NCI-H1694 (cell line): ENCODE measurements around the gene TOMM40L.
A peak's percentile ranks its signal among the peaks of the same experiment; 100 is the strongest.

Experiments used
- DNase-seq: peaks from one replicate; lab custom pipeline; 2025; lab: John Stamatoyannopoulos, UW

The TOMM40L gene

GRCh38 chr1:161197560-161198193 is 28.2 kb upstream of the TOMM40L start:
- no peak for DNase-seq

DNA sequence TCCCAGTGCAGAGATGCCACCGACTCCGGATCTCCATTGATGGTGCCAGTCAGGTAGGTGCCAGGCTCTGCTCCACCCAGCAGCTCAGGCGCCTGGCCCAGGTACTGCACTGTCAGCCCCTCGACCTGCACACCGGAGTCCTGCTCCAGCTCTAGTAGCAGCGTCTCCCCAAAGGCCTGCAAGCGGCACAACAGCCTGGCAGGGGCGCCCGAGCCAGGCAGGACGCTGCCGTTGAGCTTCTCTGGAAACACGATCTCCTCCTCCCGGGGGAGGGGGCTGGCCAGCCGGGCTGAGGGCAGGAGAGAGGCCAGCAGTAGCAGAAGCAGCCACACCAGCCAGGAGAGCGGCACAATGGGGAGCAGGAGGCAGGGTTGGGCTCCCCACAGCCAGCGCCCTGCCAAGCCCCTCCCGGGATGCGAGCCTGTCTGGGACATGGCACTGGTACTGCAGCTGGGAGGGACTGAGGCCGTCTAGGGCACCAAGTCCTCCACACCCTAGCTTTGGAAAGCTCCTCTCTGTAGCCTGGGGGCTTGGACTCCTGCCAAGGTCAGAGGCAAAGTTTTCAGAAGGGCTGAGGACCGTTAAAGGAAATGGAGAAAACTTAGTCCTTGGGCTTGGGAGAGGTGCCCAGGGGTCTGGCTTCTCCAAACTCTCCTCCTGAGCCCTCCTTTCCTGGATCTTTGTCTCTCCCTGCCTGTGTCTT is 27.5 kb upstream of the TOMM40L start:
- no peak for DNase-seq

GRCh38 chr1:161198897-161199431 is 26.9 kb upstream of the TOMM40L start, which contains the start of gene ADAMTS4:
Gene ADAMTS4, minus strand, starts transcription at chr1:161199054. Its CDS starts 427 bp downstream, at chr1:161198627.
- DNase-seq: peak; percentile 98

DNA sequence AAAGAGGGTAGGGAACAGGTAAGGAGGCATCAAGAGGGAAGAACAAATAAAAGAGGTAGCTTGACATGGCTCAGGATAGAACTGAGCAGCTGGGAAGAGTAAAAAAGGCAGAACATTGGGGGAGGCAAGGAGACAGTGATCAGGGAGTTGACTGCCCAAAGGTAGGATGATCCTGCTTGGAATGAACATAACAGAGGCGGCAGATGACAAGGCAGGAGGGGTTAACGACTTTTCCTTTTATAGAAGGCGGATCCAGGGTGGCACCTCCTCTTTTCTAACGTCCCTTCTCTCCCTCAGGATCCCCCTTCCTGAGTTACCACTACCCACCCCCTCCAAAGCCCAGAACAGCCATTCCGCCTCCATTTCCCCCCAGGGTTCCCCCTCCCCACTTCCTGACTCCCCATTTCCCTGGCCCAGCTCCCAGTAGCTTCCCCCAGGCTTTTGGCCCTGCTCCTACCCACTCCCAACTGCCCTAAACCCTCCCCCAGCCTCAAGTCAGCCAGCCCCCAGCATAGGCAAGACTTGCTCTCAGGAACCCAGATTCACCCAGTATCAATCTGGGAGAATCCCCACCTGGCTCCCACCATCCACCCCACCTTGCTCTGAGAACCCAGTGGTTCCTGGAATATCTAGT is 26.2 kb upstream of the TOMM40L start:
- no peak for DNase-seq

DNA sequence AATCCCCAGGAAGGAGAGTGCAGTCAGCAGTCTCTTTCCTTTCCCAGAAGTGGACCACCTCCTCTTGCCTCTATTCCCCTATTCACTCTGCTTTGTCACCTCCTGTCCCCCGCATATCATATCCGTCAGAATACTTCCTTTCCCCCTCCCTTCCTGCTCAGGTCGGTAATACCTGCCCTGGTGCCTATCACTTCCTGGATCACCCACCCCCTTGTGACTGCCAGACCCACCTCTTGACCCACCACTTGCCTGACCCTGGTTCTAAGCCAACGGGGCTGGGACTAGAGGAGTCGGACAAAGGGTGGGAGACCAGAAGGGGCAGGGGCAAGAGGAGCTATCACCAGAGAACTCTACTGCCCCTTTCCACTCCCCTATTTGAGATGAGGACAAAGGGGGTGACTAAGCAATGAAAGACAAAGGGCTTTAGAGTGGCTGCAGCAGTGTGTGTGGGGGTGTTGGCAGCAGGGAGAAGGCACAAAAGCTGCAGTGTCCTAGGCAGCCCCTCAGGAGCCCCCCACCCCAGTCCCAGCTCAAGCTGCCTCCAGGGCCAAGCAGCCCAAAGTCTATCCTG is 25.4 kb upstream of the TOMM40L start:
- no peak for DNase-seq

DNA sequence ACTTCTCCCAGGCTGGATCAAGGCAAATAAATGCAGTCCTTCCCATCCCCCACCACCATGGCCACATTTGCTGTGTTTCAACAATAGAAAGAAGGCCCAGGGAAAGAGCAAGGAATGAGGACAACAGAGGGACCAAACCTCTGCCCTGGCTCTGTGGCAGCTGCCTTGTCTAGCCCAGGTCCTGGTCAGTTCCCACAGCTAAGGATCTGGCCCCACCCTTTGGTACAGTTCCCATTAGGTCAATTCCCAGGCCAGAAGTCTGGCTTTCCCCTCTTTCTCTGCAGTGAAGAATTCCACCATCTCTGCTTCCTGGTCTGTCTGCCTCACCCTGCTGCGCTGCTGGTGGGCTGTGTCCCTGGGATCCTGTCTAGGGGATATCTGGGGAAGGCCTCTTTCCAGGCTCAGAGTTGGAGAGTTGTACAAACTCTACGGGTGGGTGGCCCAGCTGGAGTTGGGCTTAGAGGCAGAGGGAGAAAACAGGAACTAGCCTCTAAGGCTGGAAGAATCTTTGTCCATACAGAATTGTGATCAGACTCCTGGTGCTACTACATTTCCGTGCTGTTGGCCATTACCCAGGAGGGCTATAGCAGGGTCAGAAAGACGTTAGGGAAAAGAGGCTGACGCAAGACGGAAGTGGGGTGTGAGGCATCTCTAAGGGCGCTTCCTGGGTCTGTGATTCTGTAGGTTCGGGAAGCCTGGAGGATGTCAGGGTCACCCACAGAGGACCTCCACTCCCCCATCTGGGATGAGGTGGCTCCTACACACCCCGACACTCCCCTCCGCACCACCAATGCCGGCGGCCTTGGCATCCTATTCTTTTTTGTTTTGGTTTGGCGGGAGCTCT is 24.6 kb upstream of the TOMM40L start:
- no peak for DNase-seq

DNA sequence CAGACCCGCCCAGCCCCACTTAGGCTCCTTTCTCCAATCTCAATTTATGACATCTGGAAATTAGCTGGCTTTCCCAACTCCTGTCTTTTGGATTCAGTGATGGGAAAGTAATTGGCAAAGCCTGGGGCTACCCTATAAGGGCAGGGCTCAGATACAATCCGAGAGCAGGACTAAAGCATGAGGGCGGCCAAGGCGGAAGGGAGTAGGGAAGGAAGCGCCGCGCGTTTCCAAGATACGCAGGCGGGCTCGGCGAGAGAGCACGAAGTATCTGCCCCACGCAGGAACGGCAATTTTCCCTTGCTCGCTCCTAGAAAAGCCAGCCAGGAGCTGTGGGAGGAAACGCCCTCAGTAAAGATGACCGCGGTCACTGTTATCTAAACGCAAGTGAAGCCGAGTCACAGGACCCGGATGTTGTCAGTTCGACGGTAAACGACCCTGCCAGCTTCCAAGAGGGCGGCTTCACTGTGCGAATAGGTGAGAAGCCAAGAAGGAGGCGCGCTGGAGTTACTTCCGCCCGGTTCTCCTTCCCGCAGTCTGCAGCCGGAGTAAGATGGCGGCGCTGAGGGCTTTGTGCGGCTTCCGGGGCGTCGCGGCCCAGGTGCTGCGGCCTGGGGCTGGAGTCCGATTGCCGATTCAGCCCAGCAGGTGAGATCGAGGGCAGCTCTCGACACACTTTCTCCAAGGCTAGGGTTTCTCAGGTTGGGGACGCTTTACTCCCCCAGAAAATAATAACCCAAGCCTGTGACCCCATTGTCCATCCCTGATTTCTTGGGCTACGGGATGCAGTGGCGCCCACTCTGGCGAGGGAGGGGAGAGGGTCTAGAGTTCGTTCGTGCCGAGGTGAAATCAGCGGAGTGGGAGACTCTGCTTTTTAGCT is 23.8 kb upstream of the TOMM40L start, which contains the start of gene NDUFS2:
TSS of gene NDUFS2 (plus strand) at position 532 of the 877 bp plus-strand sequence. CDS start at position 551, 19 bp downstream.
- DNase-seq: peak; percentile 99

DNA sequence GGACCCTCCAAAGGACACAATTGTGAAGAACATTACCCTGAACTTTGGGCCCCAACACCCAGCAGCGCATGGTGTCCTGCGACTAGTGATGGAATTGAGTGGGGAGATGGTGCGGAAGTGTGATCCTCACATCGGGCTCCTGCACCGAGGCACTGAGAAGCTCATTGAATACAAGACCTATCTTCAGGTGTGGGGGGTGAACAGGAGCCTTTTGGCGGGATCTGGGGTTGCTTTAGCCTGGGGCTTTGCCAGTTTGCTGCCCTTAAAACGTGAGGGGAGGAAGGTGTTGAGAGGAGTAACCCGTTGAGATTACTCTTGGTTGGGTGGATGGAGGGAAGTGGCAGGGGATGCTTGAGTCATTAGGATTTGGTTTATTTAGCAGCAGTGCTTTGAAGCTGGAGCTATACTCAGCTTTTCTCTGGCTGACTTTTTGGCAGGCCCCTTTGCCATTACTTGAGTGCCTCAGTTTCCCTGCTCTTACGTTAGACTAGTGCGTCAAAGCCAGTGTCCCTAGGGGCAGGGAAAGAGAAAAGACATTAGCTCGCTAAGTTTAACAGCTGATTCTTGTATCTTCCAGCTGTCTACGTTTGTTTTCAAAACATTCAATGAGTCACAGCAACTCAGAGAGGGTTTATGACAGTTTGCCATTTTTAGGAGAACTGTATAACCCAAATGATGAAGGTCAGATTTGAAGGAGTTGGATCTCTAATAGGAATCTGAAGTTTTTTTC is 19.3 kb upstream of the TOMM40L start:
- DNase-seq: no peak

- DNase-seq: no peak
Observed at GRCh38 chr1:161207173-161207572, 18.7 kb upstream of the TOMM40L start.

- peak; percentile 62 for DNase-seq
Observed at GRCh38 chr1:161209790-161210409, 16.0 kb upstream of the TOMM40L start.

GRCh38 chr1:161214369-161214768 is 11.5 kb upstream of the TOMM40L start:
- no peak for DNase-seq

DNA sequence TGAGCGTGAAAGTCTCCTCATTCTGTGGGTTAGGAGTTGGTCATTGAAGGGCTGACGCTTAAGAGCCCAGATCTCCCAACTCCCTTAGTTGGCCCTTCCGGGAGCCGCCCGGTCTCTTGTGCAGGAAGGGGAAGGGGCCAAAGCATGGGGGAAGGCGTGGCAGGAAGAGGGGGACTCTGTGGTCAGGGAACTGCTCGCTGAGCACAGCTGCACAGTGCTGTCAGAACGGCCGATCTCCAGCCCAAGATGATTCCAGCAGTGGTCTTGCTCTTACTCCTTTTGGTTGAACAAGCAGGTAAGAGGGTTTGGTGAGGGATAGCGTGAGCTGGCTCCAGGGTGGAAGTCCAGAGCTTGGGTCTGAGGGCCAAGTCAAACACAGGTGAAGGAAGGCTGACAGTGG is 10.8 kb upstream of the TOMM40L start, which contains the start of gene FCER1G:
TSS of gene FCER1G (plus strand) at position 220 of the 400 bp plus-strand sequence. CDS start at position 247, 27 bp downstream.
- no peak for DNase-seq

DNA sequence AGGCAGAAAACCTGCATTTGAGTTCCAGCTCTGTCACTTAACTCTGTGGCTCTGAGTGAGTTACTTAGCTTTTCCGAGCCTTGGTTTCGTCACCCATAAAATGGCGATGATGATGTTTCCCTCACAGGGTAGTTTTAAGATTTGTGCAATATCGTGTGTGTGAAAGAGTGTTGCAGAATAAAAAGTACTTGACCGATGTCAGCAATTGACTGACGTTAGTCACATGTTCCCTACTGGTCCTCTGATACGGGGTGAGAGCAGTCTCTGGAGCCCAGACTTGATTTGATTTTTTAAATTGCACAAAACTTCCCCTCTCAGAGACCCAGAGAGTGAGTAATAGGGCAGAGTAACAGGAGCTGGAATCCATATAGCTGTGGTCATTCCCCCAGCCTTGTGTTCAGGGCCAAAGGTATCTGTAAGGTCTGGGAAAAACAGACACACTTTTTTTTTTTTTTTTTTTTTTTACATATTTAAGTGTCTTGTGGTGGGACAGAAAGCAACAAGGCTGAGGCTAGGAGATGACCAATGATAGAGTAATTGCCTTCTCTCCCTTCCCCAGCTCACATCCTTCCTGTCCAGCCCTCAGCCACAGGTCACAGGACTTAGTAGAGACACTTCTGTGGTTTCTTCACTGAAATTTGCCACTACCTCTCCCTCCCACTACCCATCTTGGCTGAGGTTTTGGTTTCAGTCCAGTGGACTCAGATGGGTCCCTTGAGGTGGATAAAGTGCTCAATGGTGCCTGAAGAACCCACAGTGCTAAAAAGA is 8.7 kb upstream of the TOMM40L start:
- DNase-seq: no peak

DNA sequence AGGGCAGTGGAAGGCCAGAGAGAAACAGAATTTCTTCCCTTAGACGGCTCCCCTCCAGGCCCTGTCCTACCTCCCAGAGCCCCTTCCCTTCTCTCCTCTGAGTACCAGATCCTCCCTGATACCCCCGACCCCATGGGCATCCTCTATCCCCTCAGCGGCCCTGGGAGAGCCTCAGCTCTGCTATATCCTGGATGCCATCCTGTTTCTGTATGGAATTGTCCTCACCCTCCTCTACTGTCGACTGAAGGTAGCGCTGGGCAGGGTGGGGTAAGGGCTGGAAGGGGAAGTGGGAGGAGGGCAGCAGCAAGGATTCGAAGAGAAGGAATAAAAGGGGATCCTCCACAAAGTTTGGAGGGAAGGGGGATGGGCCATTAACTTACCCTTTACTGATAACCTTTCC is 8.0 kb upstream of the TOMM40L start:
- no peak for DNase-seq

DNA sequence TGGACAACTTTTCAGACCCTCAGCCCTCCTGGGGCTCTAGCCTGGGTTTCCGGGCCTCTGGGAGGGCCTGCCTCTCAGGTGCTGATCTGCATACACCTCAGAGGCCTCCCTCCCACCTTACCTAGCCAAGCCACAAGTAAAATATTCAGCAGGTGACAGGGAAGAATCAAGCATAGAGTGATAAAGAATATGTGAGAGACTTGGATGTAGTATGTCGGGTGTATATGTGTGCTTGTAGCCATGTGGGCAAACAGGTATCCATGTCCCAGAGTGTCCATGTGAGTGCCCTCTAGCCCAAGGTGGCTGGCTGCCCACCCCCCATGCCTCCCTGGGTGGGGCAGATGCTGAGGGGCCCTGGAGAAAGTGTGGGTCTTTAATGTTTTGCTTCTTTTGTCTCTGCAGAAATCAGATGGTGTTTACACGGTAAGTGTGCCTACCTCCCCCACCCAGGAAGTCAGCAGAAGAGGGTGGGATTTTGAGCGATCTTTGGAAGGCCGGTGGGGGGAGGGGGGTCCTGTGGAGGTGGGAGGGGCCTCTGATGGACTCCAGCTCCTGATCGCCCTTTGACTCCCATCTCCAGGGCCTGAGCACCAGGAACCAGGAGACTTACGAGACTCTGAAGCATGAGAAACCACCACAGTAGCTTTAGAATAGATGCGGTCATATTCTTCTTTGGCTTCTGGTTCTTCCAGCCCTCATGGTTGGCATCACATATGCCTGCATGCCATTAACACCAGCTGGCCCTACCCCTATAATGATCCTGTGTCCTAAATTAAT is 7.4 kb upstream of the TOMM40L start:
- DNase-seq: no peak

GRCh38 chr1:161219078-161219892 is 6.6 kb upstream of the TOMM40L start:
- no peak for DNase-seq

DNA sequence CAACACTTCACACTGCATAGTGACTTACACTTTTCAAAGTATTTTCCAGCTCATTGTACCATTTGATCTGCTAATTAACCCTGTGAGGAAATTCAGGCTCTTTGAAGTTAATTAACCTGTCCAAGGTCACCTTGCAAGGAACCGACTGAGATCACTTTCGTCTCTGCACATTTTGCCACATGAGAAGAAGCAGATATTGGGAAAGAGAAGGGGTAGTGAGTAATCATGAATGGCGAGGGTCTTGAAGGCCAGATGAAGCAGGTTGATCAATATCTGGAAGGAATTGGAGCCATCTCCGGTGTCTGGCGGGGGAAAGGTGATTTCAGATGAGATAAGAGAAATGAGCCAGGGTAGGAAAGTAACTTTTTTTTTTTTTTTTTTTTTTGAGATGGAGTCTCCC is 5.9 kb upstream of the TOMM40L start:
- no peak for DNase-seq
